Stimulated activated effector memory CD8-positive, alpha-beta T cell treated with anti-CD3 and anti-CD28 coated beads, Interleukin-12 subunit alpha, Interleukin-12 subunit beta, amount 100 ng/mL, for 72 hours (primary cell): ENCODE measurements around the gene ADCY5.

Experiments used
- ATAC-seq: fragments of 150-1000 bp; cut with Tn5 transposase; 2 replicates; pipeline ENCODE4 v1.10.0; 2021
- DNase-seq, 2 donors: peaks; one replicate each; pipeline ENCODE4 v3.0.0; 2021 to 2022; ENCODE audit warnings: low spot score in 2 of 2
- H3K27ac Mint-ChIP-seq: one replicate; pipeline ENCODE4 v1.8.0; 2022; ENCODE audit warnings: mild to moderate bottlenecking, mixed read lengths
- H3K36me3 Mint-ChIP-seq: one replicate; pipeline ENCODE4 v1.8.0; 2022; ENCODE audit warnings: mild to moderate bottlenecking, mixed read lengths
- H3K4me1 Mint-ChIP-seq: one replicate; pipeline ENCODE4 v1.8.0; 2022; ENCODE audit warnings: mixed read lengths
- H3K4me3 Mint-ChIP-seq: one replicate; pipeline ENCODE4 v1.8.0; 2022; ENCODE audit warnings: mild to moderate bottlenecking, mixed read lengths
- H3K9me3 Mint-ChIP-seq: one replicate; pipeline ENCODE4 v1.8.0; 2022; ENCODE audit warnings: mixed read lengths

Gene ADCY5

GRCh38 chr3:123476967-123477750 lies 28.3 kb upstream of the ADCY5 start:
- no peak for DNase-seq
- H3K9me3 Mint-ChIP-seq = no peaks in the 10 kb centered on the region
- no peaks in the 10 kb centered on the region for H3K36me3 Mint-ChIP-seq
- no peak for ATAC-seq
- no peak overlapping the region for H3K27ac Mint-ChIP-seq
- peaks cover 6% of the 10 kb centered on the region for H3K4me1 Mint-ChIP-seq
- no peak overlapping the region for H3K4me3 Mint-ChIP-seq

- DNase-seq (no peak), ATAC-seq (no peak)
- Mint-ChIP-seq H3K9me3 (no peaks in the 10 kb centered on the region), H3K36me3 (no peaks in the 10 kb centered on the region), H3K27ac (no peak overlapping the region), H3K4me3 (no peak overlapping the region), H3K4me1 (peaks cover 6% of the 10 kb centered on the region)
Observed at GRCh38 chr3:123475786-123476185, 26.9 kb upstream of the ADCY5 start.

GRCh38 chr3:123471106-123471505 lies 22.2 kb upstream of the ADCY5 start:
- Mint-ChIP-seq H3K9me3 (no peaks in the 10 kb centered on the region), H3K27ac (no peak overlapping the region), H3K4me3 (no peak overlapping the region)

GRCh38 chr3:123469323-123469995 lies 20.6 kb upstream of the ADCY5 start:
- H3K4me1 Mint-ChIP-seq = no peaks in the 10 kb centered on the region
- ATAC-seq = no peak
- no peaks in the 10 kb centered on the region for H3K9me3 Mint-ChIP-seq
- no peak overlapping the region for H3K4me3 Mint-ChIP-seq
- H3K27ac Mint-ChIP-seq = no peak overlapping the region
- DNase-seq = no peak
- H3K36me3 Mint-ChIP-seq = no peaks in the 10 kb centered on the region

More at GRCh38 chr3:123471106-123471505, 22.2 kb upstream of the ADCY5 start:
- H3K4me1 Mint-ChIP-seq = peaks cover 6% of the 10 kb centered on the region
- DNase-seq = no peak
- H3K36me3 Mint-ChIP-seq = no peaks in the 10 kb centered on the region
- ATAC-seq = no peak

GRCh38 chr3:123467046-123467445 lies 18.2 kb upstream of the ADCY5 start:
- DNase-seq (no peak), ATAC-seq (no peak)
- no peak overlapping the region for H3K27ac Mint-ChIP-seq
- H3K4me3 Mint-ChIP-seq = no peak overlapping the region
- H3K4me1 Mint-ChIP-seq = no peaks in the 10 kb centered on the region
- H3K9me3 Mint-ChIP-seq = no peaks in the 10 kb centered on the region
- no peaks in the 10 kb centered on the region for H3K36me3 Mint-ChIP-seq

- ATAC-seq (no peak), DNase-seq (no peak)
- Mint-ChIP-seq H3K4me1 (no peaks in the 10 kb centered on the region), H3K36me3 (no peaks in the 10 kb centered on the region), H3K27ac (no peak overlapping the region), H3K9me3 (no peaks in the 10 kb centered on the region), H3K4me3 (no peak overlapping the region)
Observed at GRCh38 chr3:123464211-123464610, 15.3 kb upstream of the ADCY5 start.

GRCh38 chr3:123459862-123460261 lies 11.0 kb upstream of the ADCY5 start:
- Mint-ChIP-seq H3K4me3 (no peak overlapping the region), H3K27ac (no peak overlapping the region), H3K36me3 (peaks cover under 1% of the 10 kb centered on the region), H3K9me3 (no peaks in the 10 kb centered on the region), H3K4me1 (no peaks in the 10 kb centered on the region)
- DNase-seq (no peak), ATAC-seq (no peak)

GRCh38 chr3:123458255-123458654 lies 9.4 kb upstream of the ADCY5 start:
- H3K36me3 Mint-ChIP-seq = peaks cover 6% of the 10 kb centered on the region
- H3K9me3 Mint-ChIP-seq = no peaks in the 10 kb centered on the region
- no peaks in the 10 kb centered on the region for H3K4me1 Mint-ChIP-seq
- DNase-seq (no peak), ATAC-seq (no peak)
- H3K4me3 Mint-ChIP-seq = no peak overlapping the region
- no peak overlapping the region for H3K27ac Mint-ChIP-seq

- ATAC-seq (no peak), DNase-seq (no peak)
- Mint-ChIP-seq H3K27ac (no peak overlapping the region), H3K4me3 (no peak overlapping the region), H3K4me1 (no peaks in the 10 kb centered on the region), H3K36me3 (peaks cover 6% of the 10 kb centered on the region), H3K9me3 (no peaks in the 10 kb centered on the region)
Observed at GRCh38 chr3:123457841-123458240, 9.0 kb upstream of the ADCY5 start.

GRCh38 chr3:123453675-123454074 lies 4.8 kb upstream of the ADCY5 start:
- Mint-ChIP-seq H3K27ac (no peak overlapping the region), H3K36me3 (peaks cover 6% of the 10 kb centered on the region), H3K4me3 (no peak overlapping the region), H3K9me3 (no peaks in the 10 kb centered on the region), H3K4me1 (no peaks in the 10 kb centered on the region)
- DNase-seq = no peak
- ATAC-seq = no peak

- H3K4me3 Mint-ChIP-seq = no peak overlapping the region
- ATAC-seq = no peak
Observed at GRCh38 chr3:123451186-123451585, 2.3 kb upstream of the ADCY5 start.

GRCh38 chr3:123449997-123450604 lies 1.2 kb upstream of the ADCY5 start:
- Mint-ChIP-seq H3K9me3 (no peaks in the 10 kb centered on the region), H3K27ac (no peak overlapping the region), H3K4me1 (no peaks in the 10 kb centered on the region), H3K36me3 (peaks cover 6% of the 10 kb centered on the region), H3K4me3 (peak overlapping the region; percentile 58)
- DNase-seq = peak in 1 of 2 donors; percentile 48
- ATAC-seq = no peak

More at GRCh38 chr3:123451186-123451585, 2.3 kb upstream of the ADCY5 start:
- Mint-ChIP-seq H3K27ac (no peak overlapping the region), H3K4me1 (no peaks in the 10 kb centered on the region), H3K9me3 (no peaks in the 10 kb centered on the region), H3K36me3 (peaks cover 6% of the 10 kb centered on the region)
- no peak for DNase-seq

- Mint-ChIP-seq H3K4me3 (peak overlapping the region; percentile 58), H3K27ac (no peak overlapping the region), H3K36me3 (peaks cover under 1% of the 10 kb centered on the region), H3K4me1 (no peaks in the 10 kb centered on the region), H3K9me3 (no peaks in the 10 kb centered on the region)
- DNase-seq = peak; percentile 8 to 52
- ATAC-seq = peak; percentile 34
Observed at GRCh38 chr3:123449102-123449996, 459 bp upstream of the ADCY5 start.

- DNase-seq (peak; percentile 46 to 69), ATAC-seq (peak; percentile 37)
- no peak overlapping the region for H3K27ac Mint-ChIP-seq
- no peaks in the 10 kb centered on the region for H3K9me3 Mint-ChIP-seq
- no peaks in the 10 kb centered on the region for H3K36me3 Mint-ChIP-seq
- H3K4me3 Mint-ChIP-seq = peak overlapping the region; percentile 51
- H3K4me1 Mint-ChIP-seq = no peaks in the 10 kb centered on the region
Observed at GRCh38 chr3:123447749-123448517, 957 bp downstream of the ADCY5 start.
